Peyer's patch (tissue), 4 donors: Measurements from ENCODE around the gene IPCEF1. TPM values are rescaled to one million over a fixed set of nuclear protein-coding genes. Genes with fewer than 3 reads are reported as not detected.

Experiments used
- DNase-seq, 3 donors: peaks; one replicate each; pipeline ENCODE4 v3.0.0-alpha.2; 2017 to 2019
- H3K27ac ChIP-seq, 4 donors: fragments of 200-600 bp; sonication (generic); one replicate each; pipeline ENCODE4 v1.5.1; 2016 to 2019
- H3K27me3 ChIP-seq, 2 donors: fragments of 200-600 bp; sonication (generic); one replicate each; pipeline ENCODE4 v1.5.1; 2019
- H3K36me3 ChIP-seq, 3 donors: fragments of 200-600 bp; sonication (generic); one replicate each; pipeline ENCODE4 v1.5.1; 2016 to 2019
- H3K4me1 ChIP-seq, 4 donors: fragments of 200-600 bp; sonication (generic); one replicate each; pipeline ENCODE4 v1.5.1; 2016 to 2019
- H3K4me3 ChIP-seq, 4 donors: fragments of 200-600 bp; sonication (generic); 1 replicate in 3 of 4; 2 replicates in 1 of 4; pipeline ENCODE4 v1.5.1; 2016 to 2019; ENCODE audit warnings: mild to moderate bottlenecking in 1 of 4
- H3K9me3 ChIP-seq, 4 donors: fragments of 200-600 bp; sonication (generic); one replicate each; pipeline ENCODE4 v1.5.1; 2016 to 2019; ENCODE audit warnings: mild to moderate bottlenecking in 1 of 4
- CTCF ChIP-seq, 6 experiments: fragments of 450-650 bp in 4 of 6; fragments of 200-600 bp in 2 of 6; sonication (generic) in 1 of 6; IDR thresholded peaks; one replicate each; pipeline ENCODE4 v1.5.1; 2017 to 2019; ENCODE audit warnings: antibody characterized with exemption in 6 of 6, mild to moderate bottlenecking in 3 of 6, moderate library complexity in 1 of 6
- POLR2A ChIP-seq, 2 donors: fragments of 450-650 bp; IDR thresholded peaks; one replicate each; pipeline ENCODE4 v1.5.1; 2017; ENCODE audit warnings: antibody characterized with exemption in 2 of 2, mild to moderate bottlenecking in 2 of 2, moderate library complexity in 2 of 2
- total RNA-seq, 4 donors: library from RNA; depleted of rRNA; stranded (reverse); fragments of >200 nt; gene quantifications; one replicate each; pipeline ENCODE4 v1.1.0, GENCODE V29; 2016

The IPCEF1 gene
- total RNA-seq, 4 donors from 2014 or later, result 2.1 to 19.8 (median 9.4) TPM

DNA sequence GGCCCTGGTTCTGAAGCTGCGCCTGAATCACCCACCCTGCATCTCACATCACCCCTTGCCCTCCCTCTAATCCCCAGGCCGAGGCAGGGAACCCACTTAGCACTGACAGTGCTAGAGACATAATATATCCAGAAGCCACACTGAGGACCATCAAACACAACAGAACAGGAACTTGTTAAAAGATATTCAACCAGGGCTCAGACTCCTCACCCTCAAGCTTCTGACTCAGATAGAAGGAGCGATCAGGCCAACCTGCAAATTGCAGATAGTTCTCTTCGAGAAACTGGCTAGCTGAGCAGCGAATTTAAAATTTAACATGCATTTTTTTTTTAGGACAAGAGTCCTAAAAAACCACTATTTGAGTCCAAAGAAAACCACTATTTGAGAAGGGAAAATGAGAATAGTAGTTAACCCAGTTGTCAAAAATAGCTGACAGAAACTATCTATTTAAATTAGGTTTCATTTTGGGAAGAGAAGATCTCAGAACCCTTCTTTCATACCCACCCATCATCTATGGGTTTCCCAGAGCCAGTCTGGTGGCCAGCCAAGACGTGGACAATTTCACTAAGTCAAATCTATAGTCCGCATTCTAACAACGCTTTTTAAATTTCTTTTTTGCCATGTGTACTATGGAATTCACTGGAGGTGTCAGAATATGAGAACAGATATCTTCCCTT lies 222.0 kb downstream of the IPCEF1 start:
- no peak overlapping the region for H3K4me3 ChIP-seq
- no peak for DNase-seq
- H3K36me3 ChIP-seq, result no peaks in the 10 kb centered on the region
- no peaks in the 10 kb centered on the region for H3K4me1 ChIP-seq
- H3K27ac ChIP-seq, result no peak overlapping the region
- TF ChIP-seq CTCF (IDR thresholded peaks at IDR 0.05) (no peak), POLR2A (IDR thresholded peaks at IDR 0.05) (no peak)
- no peaks in the 10 kb centered on the region for H3K27me3 ChIP-seq
- H3K9me3 ChIP-seq, result no peaks in the 10 kb centered on the region

DNA sequence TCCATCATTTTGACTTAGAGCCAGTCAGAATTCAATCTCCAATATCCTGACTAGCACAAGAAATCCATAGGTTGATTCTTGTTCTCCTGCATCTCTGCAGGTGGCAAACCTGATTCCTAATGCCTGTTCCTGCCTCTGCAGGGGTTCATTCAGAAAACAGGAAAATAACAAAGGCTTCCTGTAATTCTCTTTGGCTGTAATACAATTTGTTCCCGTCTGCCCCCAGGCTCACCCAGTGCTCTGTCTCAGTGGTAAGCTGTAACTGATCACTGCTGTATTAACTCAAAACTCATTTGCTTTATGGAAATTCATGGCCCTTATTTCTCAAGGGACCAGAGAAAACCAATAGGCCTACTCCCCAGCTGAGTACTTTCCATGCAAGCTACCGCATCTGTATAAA lies 228.9 kb downstream of the IPCEF1 start:
- no peak for DNase-seq
- Histone ChIP-seq H3K9me3 (no peaks in the 10 kb centered on the region), H3K27me3 (no peaks in the 10 kb centered on the region), H3K4me3 (no peak overlapping the region), H3K27ac (no peak overlapping the region), H3K36me3 (no peaks in the 10 kb centered on the region), H3K4me1 (no peaks in the 10 kb centered on the region)
- TF ChIP-seq CTCF (IDR thresholded peaks at IDR 0.05) (no peak), POLR2A (IDR thresholded peaks at IDR 0.05) (no peak)

- no peaks in the 10 kb centered on the region for H3K9me3 ChIP-seq
- no peak for DNase-seq
- H3K27ac ChIP-seq, result no peak overlapping the region
- TF ChIP-seq CTCF (IDR thresholded peaks at IDR 0.05) (no peak), POLR2A (IDR thresholded peaks at IDR 0.05) (no peak)
- no peak overlapping the region for H3K4me3 ChIP-seq
- H3K27me3 ChIP-seq, result no peaks in the 10 kb centered on the region
- H3K36me3 ChIP-seq, result no peaks in the 10 kb centered on the region
- no peaks in the 10 kb centered on the region for H3K4me1 ChIP-seq
These were observed 231.2 kb downstream of the IPCEF1 start for GRCh38 chr6:154125421-154125820.

GRCh38 chr6:154123155-154123956 lies 233.2 kb downstream of the IPCEF1 start:
- TF ChIP-seq CTCF (IDR thresholded peaks at IDR 0.05) (no peak), POLR2A (IDR thresholded peaks at IDR 0.05) (no peak)
- Histone ChIP-seq H3K9me3 (no peaks in the 10 kb centered on the region), H3K36me3 (no peaks in the 10 kb centered on the region), H3K27ac (no peak overlapping the region), H3K4me1 (no peaks in the 10 kb centered on the region), H3K4me3 (no peak overlapping the region), H3K27me3 (no peaks in the 10 kb centered on the region)
- no peak for DNase-seq

DNA sequence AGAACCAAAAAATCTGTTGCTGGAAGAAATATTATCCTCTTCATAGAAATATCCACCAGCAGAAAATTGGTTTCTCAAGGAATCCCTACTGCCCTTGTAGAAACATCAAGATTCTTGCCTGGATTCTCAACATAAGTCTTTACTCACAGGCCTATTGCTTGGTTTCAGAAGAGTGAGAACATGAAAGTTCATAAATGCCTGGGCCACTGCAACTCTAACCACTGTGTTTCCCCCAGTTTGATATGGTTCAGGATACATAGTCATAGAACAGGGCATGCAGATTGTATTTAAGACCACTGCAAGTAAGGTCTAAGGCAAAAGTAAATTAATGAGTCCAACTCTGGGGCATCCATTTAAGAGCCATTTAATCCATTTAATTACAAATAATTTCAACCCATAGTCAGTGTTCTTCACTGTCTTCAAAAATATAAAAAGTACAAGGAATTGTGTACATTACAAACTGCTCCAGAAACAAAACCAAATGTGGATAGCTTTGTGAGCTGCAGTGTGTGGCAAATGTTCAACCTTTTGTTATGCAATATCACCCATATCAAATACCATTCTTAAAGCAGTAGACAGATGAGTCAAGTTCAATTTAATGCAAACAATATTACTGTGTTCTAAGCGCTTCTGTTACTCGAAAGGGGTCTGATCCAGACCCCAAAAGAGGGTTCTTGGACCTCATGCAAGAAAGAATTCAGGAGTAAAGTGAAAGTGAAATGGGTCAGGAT lies 234.2 kb downstream of the IPCEF1 start:
- TF ChIP-seq CTCF (IDR thresholded peaks at IDR 0.05) (no peak), POLR2A (IDR thresholded peaks at IDR 0.05) (no peak)
- no peaks in the 10 kb centered on the region for H3K4me1 ChIP-seq
- no peak for DNase-seq
- no peaks in the 10 kb centered on the region for H3K27me3 ChIP-seq
- H3K36me3 ChIP-seq, result no peaks in the 10 kb centered on the region
- no peak overlapping the region for H3K27ac ChIP-seq
- no peak overlapping the region for H3K4me3 ChIP-seq
- H3K9me3 ChIP-seq, result no peaks in the 10 kb centered on the region
